Measurements from ENCODE around the gene NMRK2.

The NMRK2 gene

DNA sequence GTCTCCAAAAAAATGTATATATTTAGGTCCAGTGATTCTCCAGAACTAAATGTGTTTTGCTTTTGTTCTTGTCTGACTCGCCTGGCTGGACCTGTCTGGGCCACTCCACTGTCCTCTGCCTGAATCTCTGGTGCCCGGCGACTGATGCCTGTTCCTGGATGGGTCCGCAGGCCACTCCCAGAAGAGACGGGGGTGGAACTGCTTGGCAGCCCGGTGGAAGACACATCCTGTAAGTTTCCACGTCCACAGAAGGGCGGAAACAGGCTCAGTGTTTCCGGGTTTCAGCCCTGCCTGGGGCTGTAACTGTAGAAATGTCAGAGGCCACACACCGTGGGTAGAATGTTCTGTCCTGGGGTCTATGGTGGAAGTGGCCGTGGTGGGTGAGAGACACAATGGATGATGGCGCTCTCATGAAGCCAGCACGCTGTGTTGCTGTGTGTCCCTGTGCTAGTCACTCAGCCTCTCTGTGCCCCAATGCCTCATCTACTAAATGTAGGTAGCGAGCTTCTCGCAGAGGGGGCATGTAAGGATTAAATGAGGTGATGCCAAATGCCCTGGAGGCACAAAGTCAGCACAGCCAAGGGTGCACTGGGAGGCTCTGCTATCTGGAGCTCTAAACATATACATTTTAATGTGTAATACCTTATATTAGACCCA lies 30.4 kb upstream of the NMRK2 start:
- WGBS (ENCODE audit: extremely low coverage, insufficient coverage, insufficient read length): no CpG with 5 or more reads among the region's 15 CpGs
- Histone ChIP-seq H4K8ac (ENCODE audit: low read depth, low read length) (no peak overlapping the region), H3K27me3 (ENCODE audit: insufficient read depth, low read length) (no peaks in the 10 kb centered on the region), H3K4ac (ENCODE audit: low read depth, low read length) (no peak overlapping the region), H3K9ac (ENCODE audit: low read length) (no peak overlapping the region), H3K23ac (ENCODE audit: low read length) (no peak overlapping the region), H4K91ac (ENCODE audit: low read depth, low read length) (no peak overlapping the region), H3K4me1 (ENCODE audit: control insufficient read depth in 1 of 2, insufficient read depth in 2 of 2, low read length in 2 of 2) (no peaks in the 10 kb centered on the region), H3K14ac (ENCODE audit: low read length) (no peak overlapping the region), H3K79me2 (ENCODE audit: control insufficient read depth, insufficient read depth, low read length, poor library complexity) (no peaks in the 10 kb centered on the region), H3K18ac (ENCODE audit: low read length) (no peak overlapping the region), H3K36me3 (ENCODE audit: control insufficient read depth in 1 of 2, insufficient read depth in 2 of 2, low read length in 2 of 2) (no peaks in the 10 kb centered on the region), H2AK5ac (ENCODE audit: low read length) (no peak overlapping the region), H2BK120ac (ENCODE audit: insufficient read depth, low read length, poor library complexity) (no peak overlapping the region), H3K4me3 (ENCODE audit: low read depth, low read length) (no peak overlapping the region), H3K4me2 (ENCODE audit: low read length) (no peak overlapping the region), H2BK5ac (ENCODE audit: low read depth, low read length, poor library complexity) (no peak overlapping the region), H3K27ac (ENCODE audit: low read depth, low read length) (no peak overlapping the region), H3K9me3 (ENCODE audit: insufficient read depth, low read depth, low read length) (peaks cover 1% of the 10 kb centered on the region), H4K12ac (ENCODE audit: low read depth, low read length) (no peak overlapping the region), H2AFZ (ENCODE audit: insufficient read depth, low read length, poor library complexity) (no peak overlapping the region), H3K79me1 (ENCODE audit: low read length) (no peaks in the 10 kb centered on the region), H2BK12ac (ENCODE audit: low read length) (no peak overlapping the region)
- DNase-seq: no peak

GRCh38 chr19:3904233-3904632 lies 28.6 kb upstream of the NMRK2 start:
- H3K79me2 ChIP-seq (ENCODE audit: control insufficient read depth, insufficient read depth, low read length, poor library complexity): no peaks in the 10 kb centered on the region
- no peaks in the 10 kb centered on the region for H3K79me1 ChIP-seq (ENCODE audit: low read length)
- H4K12ac ChIP-seq (ENCODE audit: low read depth, low read length): no peak overlapping the region
- no peak overlapping the region for H2BK120ac ChIP-seq (ENCODE audit: insufficient read depth, low read length, poor library complexity)
- no peaks in the 10 kb centered on the region for H3K36me3 ChIP-seq (ENCODE audit: control insufficient read depth in 1 of 2, insufficient read depth in 2 of 2, low read length in 2 of 2)
- no peak overlapping the region for H3K14ac ChIP-seq (ENCODE audit: low read length)
- no peak overlapping the region for H2AFZ ChIP-seq (ENCODE audit: insufficient read depth, low read length, poor library complexity)
- no peak overlapping the region for H3K4me3 ChIP-seq (ENCODE audit: low read depth, low read length)
- DNase-seq: no peak
- no peaks in the 10 kb centered on the region for H3K27me3 ChIP-seq (ENCODE audit: insufficient read depth, low read length)
- H3K23ac ChIP-seq (ENCODE audit: low read length): no peak overlapping the region
- no peak overlapping the region for H4K91ac ChIP-seq (ENCODE audit: low read depth, low read length)
- H3K18ac ChIP-seq (ENCODE audit: low read length): no peak overlapping the region
- no peak overlapping the region for H3K4me2 ChIP-seq (ENCODE audit: low read length)
- no peak overlapping the region for H2AK5ac ChIP-seq (ENCODE audit: low read length)
- no peak overlapping the region for H2BK5ac ChIP-seq (ENCODE audit: low read depth, low read length, poor library complexity)
- H3K4me1 ChIP-seq (ENCODE audit: control insufficient read depth in 1 of 2, insufficient read depth in 2 of 2, low read length in 2 of 2): no peaks in the 10 kb centered on the region
- H3K4ac ChIP-seq (ENCODE audit: low read depth, low read length): no peak overlapping the region
- no peak overlapping the region for H2BK12ac ChIP-seq (ENCODE audit: low read length)
- no CpG with 5 or more reads among the region's 8 CpGs for WGBS (ENCODE audit: extremely low coverage, insufficient coverage, insufficient read length)
- peaks cover under 1% of the 10 kb centered on the region for H3K9me3 ChIP-seq (ENCODE audit: insufficient read depth, low read depth, low read length)
- H3K9ac ChIP-seq (ENCODE audit: low read length): no peak overlapping the region
- H3K27ac ChIP-seq (ENCODE audit: low read depth, low read length): no peak overlapping the region
- no peak overlapping the region for H4K8ac ChIP-seq (ENCODE audit: low read depth, low read length)

GRCh38 chr19:3907626-3908265 lies 25.1 kb upstream of the NMRK2 start:
- no peak overlapping the region for H3K23ac ChIP-seq (ENCODE audit: low read length)
- no peak overlapping the region for H3K27ac ChIP-seq (ENCODE audit: low read depth, low read length)
- H3K79me1 ChIP-seq (ENCODE audit: low read length): no peaks in the 10 kb centered on the region
- H3K4ac ChIP-seq (ENCODE audit: low read depth, low read length): no peak overlapping the region
- no peak overlapping the region for H2AK5ac ChIP-seq (ENCODE audit: low read length)
- no peak overlapping the region for H3K9ac ChIP-seq (ENCODE audit: low read length)
- H3K9me3 ChIP-seq (ENCODE audit: insufficient read depth, low read depth, low read length): peaks cover 7% of the 10 kb centered on the region
- no peak overlapping the region for H4K8ac ChIP-seq (ENCODE audit: low read depth, low read length)
- H2BK120ac ChIP-seq (ENCODE audit: insufficient read depth, low read length, poor library complexity): no peak overlapping the region
- H3K18ac ChIP-seq (ENCODE audit: low read length): no peak overlapping the region
- H4K12ac ChIP-seq (ENCODE audit: low read depth, low read length): no peak overlapping the region
- no peak overlapping the region for H3K4me2 ChIP-seq (ENCODE audit: low read length)
- H3K27me3 ChIP-seq (ENCODE audit: insufficient read depth, low read length): no peaks in the 10 kb centered on the region
- H3K14ac ChIP-seq (ENCODE audit: low read length): no peak overlapping the region
- no peak overlapping the region for H2AFZ ChIP-seq (ENCODE audit: insufficient read depth, low read length, poor library complexity)
- no peaks in the 10 kb centered on the region for H3K4me1 ChIP-seq (ENCODE audit: control insufficient read depth in 1 of 2, insufficient read depth in 2 of 2, low read length in 2 of 2)
- no peaks in the 10 kb centered on the region for H3K79me2 ChIP-seq (ENCODE audit: control insufficient read depth, insufficient read depth, low read length, poor library complexity)
- no peak overlapping the region for H2BK5ac ChIP-seq (ENCODE audit: low read depth, low read length, poor library complexity)
- H4K91ac ChIP-seq (ENCODE audit: low read depth, low read length): no peak overlapping the region
- H3K4me3 ChIP-seq (ENCODE audit: low read depth, low read length): no peak overlapping the region
- no peaks in the 10 kb centered on the region for H3K36me3 ChIP-seq (ENCODE audit: control insufficient read depth in 1 of 2, insufficient read depth in 2 of 2, low read length in 2 of 2)
- H2BK12ac ChIP-seq (ENCODE audit: low read length): no peak overlapping the region
- WGBS (ENCODE audit: extremely low coverage, insufficient coverage, insufficient read length): no CpG with 5 or more reads among the region's 50 CpGs
- no peak for DNase-seq

- H3K79me2 ChIP-seq (ENCODE audit: control insufficient read depth, insufficient read depth, low read length, poor library complexity): no peaks in the 10 kb centered on the region
- H4K91ac ChIP-seq (ENCODE audit: low read depth, low read length): no peak overlapping the region
- no peaks in the 10 kb centered on the region for H3K36me3 ChIP-seq (ENCODE audit: control insufficient read depth in 1 of 2, insufficient read depth in 2 of 2, low read length in 2 of 2)
- no peak for DNase-seq
- H2BK5ac ChIP-seq (ENCODE audit: low read depth, low read length, poor library complexity): no peak overlapping the region
- H3K23ac ChIP-seq (ENCODE audit: low read length): no peak overlapping the region
- no peak overlapping the region for H3K27ac ChIP-seq (ENCODE audit: low read depth, low read length)
- peak overlapping the region; percentile 45 for H3K4me3 ChIP-seq (ENCODE audit: low read depth, low read length)
- H3K27me3 ChIP-seq (ENCODE audit: insufficient read depth, low read length): no peaks in the 10 kb centered on the region
- no peaks in the 10 kb centered on the region for H3K4me1 ChIP-seq (ENCODE audit: control insufficient read depth in 1 of 2, insufficient read depth in 2 of 2, low read length in 2 of 2)
- H3K18ac ChIP-seq (ENCODE audit: low read length): no peak overlapping the region
- no peak overlapping the region for H3K14ac ChIP-seq (ENCODE audit: low read length)
- peaks cover 7% of the 10 kb centered on the region for H3K9me3 ChIP-seq (ENCODE audit: insufficient read depth, low read depth, low read length)
- no peak overlapping the region for H2BK120ac ChIP-seq (ENCODE audit: insufficient read depth, low read length, poor library complexity)
- H3K9ac ChIP-seq (ENCODE audit: low read length): no peak overlapping the region
- H2AFZ ChIP-seq (ENCODE audit: insufficient read depth, low read length, poor library complexity): no peak overlapping the region
- H4K12ac ChIP-seq (ENCODE audit: low read depth, low read length): no peak overlapping the region
- H2BK12ac ChIP-seq (ENCODE audit: low read length): no peak overlapping the region
- no peak overlapping the region for H3K4ac ChIP-seq (ENCODE audit: low read depth, low read length)
- H3K4me2 ChIP-seq (ENCODE audit: low read length): no peak overlapping the region
- H3K79me1 ChIP-seq (ENCODE audit: low read length): no peaks in the 10 kb centered on the region
- no peak overlapping the region for H4K8ac ChIP-seq (ENCODE audit: low read depth, low read length)
- no peak overlapping the region for H2AK5ac ChIP-seq (ENCODE audit: low read length)
- 100% methylated on average over 1 of the region's 14 CpGs for WGBS (ENCODE audit: extremely low coverage, insufficient coverage, insufficient read length)
These were observed 24.4 kb upstream of the NMRK2 start for GRCh38 chr19:3908266-3909054.
